ENCODE measurements around the gene PARD6A. TPM values are rescaled to one million over a fixed set of nuclear protein-coding genes. Genes with fewer than 3 reads are reported as not detected.

Gene PARD6A
- polyA plus RNA-seq, 4 donors, result 2.8 to 3.5 (median 3.3) TPM

DNA sequence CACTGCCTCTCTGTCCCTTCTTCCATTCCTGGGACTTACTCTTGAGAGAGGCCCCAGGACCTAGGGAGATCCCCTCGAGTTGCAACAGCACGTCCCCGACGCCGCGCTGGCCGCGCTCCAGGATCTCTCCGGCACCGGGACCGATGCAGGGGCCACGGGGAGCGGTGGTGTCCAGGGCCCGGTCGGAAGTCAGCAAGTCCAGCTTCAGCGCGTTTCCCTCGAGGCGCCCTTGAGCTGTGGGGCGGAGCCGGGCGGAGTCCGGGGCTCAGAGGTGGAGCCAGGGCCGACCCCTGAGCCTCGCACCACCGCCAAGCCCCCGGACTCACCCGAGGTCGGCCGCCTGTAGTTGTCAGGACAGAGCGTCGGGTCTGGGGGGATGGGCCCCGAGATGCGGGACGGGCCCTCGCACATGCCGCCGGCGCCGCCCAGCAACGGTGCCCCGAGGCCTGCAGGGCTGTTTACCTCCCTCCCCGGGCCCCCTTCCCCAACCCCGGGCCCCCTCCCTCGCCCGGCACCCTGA, 5.3 kb downstream of the PARD6A start:
- DNase-seq (ENCODE audit: low read depth in 4 of 4, low spot score in 3 of 4), result no peak

- DNase-seq (ENCODE audit: low read depth in 4 of 4, low spot score in 3 of 4), result peak in 1 of 4 donors; percentile 65
Measured at GRCh38 chr16:67666559-67667452, 6.0 kb downstream of the PARD6A start, which contains the start of the genes C16orf86 and ENKD1. C16orf86 (plus strand) TSS chr16:67666814; CDS start chr16:67666971, 157 bp downstream. ENKD1 (minus strand) TSS chr16:67666750; CDS start chr16:67666442, 308 bp downstream.

DNA sequence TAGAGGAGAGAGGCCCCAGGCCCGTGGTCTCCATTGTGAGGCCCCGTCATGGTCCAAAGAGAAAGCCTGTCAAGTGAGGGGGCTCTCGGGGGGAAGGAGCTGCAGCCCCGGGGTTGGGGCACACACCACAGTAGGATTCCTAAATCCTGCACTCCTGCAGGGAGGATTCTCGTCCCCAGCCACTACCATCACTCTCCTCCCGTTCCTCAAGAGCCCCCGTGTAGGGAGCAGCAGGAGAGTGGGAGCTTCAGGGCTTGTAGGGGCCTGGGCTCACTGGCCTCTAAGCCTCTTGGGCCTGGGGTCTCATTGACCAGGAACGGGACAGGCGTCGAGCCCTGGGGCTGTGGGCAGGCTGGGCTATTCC, 6.7 kb downstream of the PARD6A start:
- DNase-seq (ENCODE audit: low read depth in 4 of 4, low spot score in 3 of 4), result no peak

DNA sequence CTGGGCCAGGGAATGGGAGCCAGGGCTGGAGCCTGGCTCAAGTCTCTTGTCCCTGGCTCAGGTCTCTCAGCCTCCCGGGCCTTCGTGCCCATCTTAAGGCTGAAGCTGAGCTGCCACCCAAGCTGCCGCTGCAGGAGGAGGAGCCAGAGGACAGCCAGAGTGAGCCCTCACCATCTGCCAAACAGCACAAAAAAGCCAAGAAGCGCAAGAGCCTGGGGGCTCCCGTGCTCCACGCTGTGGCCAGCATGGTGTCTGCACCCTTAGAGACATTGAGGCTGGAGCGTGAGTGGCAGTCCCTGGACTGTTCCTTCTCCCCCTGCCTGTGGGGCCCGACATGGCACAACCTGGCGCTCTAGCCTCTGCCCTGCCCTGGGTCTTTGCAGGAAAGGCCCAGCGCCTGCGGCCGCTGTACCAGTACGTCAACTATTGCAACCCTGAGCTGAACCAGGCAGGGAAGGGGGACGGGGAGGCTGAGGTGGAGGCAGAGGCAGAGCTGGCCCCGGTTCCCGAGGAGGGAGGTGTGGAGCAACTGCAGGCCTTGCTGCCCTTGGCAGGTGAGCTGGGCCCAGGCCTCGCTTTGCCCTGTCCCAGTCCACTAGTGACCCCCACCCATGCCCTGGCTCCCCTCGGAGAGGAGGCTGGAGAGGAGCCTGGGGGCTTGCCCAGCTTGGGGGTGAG, 7.2 kb downstream of the PARD6A start:
- DNase-seq (ENCODE audit: low read depth in 4 of 4, low spot score in 3 of 4), result peak; percentile 67 to 81 (median 74)

DNA sequence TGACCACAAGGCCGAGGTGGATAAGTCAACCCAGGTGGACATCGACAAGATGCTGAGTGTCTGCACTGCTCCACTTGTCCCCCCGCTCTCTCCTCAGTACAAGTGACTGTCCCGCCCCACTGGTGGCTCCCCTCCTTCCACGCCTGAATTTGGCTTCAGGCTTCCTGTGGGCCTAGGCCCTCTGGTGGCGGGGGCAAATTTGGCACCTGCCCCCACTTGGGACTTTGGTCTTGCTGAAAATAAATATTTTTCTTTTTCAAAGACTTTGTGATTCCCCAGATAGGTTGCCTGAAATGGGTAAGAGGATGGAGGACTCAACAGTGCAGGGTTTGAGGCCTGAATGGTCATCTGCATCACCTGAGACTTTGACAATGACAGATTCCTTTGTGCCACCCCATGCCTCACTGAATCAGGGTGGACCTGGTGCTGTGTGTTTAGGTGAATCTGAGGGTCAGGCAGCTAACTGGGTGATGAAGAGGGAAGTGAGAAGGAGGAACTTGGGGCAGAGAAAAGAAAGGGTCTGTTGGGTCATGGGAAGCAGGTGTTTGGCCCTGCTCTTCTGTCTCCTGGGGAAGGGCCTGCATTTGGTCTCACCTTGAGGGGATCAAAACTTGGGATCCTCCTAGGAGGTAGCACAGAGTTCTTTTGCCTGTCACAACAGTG, 7.9 kb downstream of the PARD6A start:
- no peak for DNase-seq (ENCODE audit: low read depth in 4 of 4, low spot score in 3 of 4)

GRCh38 chr16:67669499-67670101, 8.8 kb downstream of the PARD6A start:
- DNase-seq (ENCODE audit: low read depth in 4 of 4, low spot score in 3 of 4), result no peak

DNA sequence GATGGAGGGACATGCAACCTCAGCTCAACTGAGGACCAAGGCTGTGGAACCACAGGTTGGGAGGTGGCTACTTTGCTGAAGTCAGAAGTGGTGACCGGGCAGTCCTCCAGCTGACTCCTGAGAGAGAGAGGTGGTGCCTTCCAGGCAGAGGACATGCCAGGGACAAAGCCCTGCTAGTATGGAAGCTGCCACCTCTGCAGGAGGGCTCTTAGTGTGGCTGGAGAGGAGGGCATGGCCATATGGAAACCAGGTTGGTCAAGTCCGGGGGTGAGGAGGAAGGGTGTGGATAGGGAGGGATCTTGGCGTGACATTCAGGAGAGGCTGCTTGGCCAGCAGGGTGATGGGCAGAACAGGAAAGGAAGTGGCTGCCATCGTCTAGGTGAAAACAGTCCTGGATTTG, 11.5 kb downstream of the PARD6A start:
- DNase-seq (ENCODE audit: low read depth in 4 of 4, low spot score in 3 of 4), result no peak

DNA sequence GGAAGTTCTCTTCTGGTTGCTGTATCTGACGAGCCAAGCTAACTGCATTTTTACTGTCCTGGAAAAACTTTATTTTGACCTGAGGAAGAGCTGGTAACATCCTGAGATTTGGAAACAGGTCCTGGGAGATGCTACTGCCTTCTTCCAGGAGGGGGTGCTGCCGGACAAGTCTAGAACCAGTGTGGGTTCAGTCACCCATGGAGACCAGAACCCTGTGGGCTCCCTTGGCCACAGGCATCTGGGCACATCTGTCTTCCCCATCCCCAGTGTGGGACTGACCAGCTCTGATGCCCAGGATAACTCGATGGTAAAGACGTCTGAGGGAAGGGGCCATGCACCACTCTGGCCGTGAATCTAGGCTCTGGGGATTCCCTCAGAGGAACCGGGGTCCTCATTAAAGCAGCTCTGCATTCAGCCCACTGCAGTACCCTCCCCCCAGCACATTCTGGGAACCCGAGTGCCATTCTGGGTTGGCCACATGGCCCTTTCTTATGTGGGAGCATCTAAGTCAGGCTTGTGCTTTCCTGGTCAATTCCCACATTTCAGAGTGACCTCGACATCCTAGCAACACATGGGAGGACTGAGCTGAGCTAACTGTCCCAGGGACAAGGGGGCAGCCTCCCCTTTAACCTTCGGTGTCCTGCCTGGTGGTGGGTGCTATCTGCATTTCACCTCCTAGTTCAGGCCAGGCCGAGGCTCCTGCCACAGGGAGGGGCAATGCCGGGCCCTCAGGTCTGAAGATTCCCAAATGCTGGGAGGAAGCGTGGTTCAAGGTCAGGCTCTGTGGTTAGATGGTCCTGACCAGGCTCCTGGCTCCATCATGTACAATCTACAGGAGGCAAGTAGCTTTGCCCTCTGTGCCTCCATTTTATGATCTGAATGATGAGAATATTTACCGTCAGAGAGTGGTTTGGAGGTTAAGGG, 12.2 kb downstream of the PARD6A start:
- no peak for DNase-seq (ENCODE audit: low read depth in 4 of 4, low spot score in 3 of 4)

DNA sequence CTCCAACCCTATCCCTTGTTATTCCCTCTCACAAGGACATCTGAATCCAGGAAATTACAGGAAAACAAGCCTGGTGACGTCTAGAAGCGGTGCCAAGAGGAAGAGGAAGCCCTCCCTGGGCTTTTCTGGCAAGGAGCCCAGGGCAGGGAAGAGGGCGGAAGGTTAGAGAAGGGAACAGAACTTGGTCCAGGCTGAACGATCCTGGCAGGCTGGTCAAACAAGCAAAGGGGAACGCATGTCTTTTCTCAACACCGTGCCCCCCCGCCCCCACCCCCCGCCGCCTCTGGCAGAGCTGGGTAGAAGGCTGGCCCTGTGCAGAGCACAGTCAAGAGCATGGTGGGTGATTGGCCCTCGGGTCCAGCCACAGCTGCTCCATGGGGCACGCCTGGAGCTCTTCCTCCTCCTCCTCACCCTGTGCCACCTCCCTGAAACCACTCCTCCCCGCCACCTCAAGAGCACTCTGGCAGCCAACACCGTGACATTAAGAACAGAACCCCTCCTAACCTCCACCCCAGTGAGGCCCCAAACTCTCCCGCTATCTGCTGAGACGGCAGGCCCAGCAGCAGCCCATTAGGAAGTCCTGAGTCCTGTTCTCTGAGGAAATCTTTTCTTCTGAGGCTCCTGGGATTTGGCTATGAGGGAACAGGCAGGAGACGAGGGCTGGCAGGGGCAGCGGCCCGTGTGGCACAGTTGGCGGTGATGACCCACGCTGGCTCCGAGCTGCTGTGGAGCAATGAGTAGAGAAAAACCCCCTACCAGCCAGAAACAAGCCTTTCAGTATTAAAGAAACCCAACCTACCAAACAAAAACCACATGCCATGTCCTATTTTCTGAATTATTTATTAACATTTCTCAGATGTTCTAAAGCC, 13.2 kb downstream of the PARD6A start:
- DNase-seq (ENCODE audit: low read depth in 4 of 4, low spot score in 3 of 4), result no peak

GRCh38 chr16:67674851-67675578, 14.3 kb downstream of the PARD6A start:
- no peak for DNase-seq (ENCODE audit: low read depth in 4 of 4, low spot score in 3 of 4)

DNA sequence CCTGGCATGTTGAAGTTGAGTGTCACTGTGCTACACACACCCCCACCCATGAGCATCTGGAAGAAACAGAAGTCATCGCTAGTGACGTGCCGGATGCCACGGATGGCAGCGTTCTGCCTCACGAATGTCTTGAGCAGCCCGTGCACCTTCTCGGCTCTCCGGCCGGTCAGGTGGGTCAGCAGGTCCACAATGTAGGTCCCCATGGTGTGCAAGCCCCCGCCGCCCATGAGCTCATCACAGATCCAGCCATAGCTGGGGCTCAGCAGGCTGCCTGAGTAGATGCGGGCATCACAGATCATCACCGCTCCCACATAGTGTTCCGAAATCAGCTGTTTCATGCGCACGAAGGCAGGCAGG, 14.8 kb downstream of the PARD6A start:
- DNase-seq (ENCODE audit: low read depth in 4 of 4, low spot score in 3 of 4), result no peak

DNA sequence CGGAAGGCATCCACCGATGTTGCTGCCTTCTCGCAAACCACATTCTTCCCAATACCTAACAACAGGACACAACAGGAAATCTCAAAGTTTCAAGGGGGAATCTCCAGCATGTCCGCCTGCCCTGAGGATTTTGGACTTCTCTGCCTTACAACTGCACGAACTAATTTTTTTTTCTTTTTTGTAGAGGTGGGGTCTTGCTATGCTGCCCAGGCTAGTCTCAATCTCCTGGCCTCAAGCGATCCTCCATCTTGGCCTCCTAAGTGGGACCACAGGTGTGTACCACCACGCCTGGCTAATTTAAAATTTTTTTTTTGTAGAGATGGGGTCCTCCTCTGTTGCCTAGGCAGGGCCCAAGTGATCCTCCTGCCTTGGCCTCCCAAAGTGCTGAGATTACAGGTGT, 15.2 kb downstream of the PARD6A start:
- DNase-seq (ENCODE audit: low read depth in 4 of 4, low spot score in 3 of 4), result no peak

- no peak for DNase-seq (ENCODE audit: low read depth in 4 of 4, low spot score in 3 of 4)
Measured at GRCh38 chr16:67676516-67676915, 15.8 kb downstream of the PARD6A start.

DNA sequence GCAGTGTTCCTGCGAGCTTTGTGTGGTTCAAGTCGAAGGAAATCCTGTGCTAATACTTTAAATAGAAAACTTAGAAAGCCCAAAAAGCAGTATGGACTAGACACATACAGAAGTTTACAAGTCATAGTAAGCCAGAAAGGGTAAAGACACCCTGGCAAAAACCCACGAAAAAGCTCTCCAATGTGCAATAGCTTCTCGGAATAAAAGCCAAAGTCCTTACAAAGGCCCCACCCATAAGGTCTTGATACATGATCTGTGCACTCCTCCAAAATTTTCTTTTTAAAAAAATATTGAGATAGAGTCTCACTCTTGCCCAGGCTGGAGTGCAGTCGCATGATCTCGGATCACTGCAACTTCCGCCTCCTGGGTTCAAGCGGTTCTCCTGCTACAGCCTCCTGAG, 16.2 kb downstream of the PARD6A start:
- DNase-seq (ENCODE audit: low read depth in 4 of 4, low spot score in 3 of 4), result no peak

- no peak for DNase-seq (ENCODE audit: low read depth in 4 of 4, low spot score in 3 of 4)
Measured at GRCh38 chr16:67677712-67678111, 17.0 kb downstream of the PARD6A start.

GRCh38 chr16:67678354-67679023, 17.7 kb downstream of the PARD6A start:
- no peak for DNase-seq (ENCODE audit: low read depth in 4 of 4, low spot score in 3 of 4)
